T-helper 1 cell treated with Interleukin-12 subunit alpha and Interleukin-12 subunit beta and Interleukin-4 antibody, amounts not matched to agents 30 μg/mL and 1 μg/mL, for 36 hours (primary cell): ENCODE data around the gene MRPS34.
A peak's percentile ranks its signal among the peaks of the same experiment; 100 is the strongest.
"Not testable (repeated sequence)": the region's sequence is repeated elsewhere in the genome, so short reads cannot be mapped to it uniquely, and the experiment has no call there.

Experiments used
- H3K27ac Mint-ChIP-seq: one replicate; pipeline ENCODE4 v1.8.0; 2021; ENCODE audit warnings: mild to moderate bottlenecking, mixed read lengths
- H3K27me3 Mint-ChIP-seq: one replicate; pipeline ENCODE4 v1.8.0; 2021; ENCODE audit warnings: low read depth, mixed read lengths
- H3K36me3 Mint-ChIP-seq: one replicate; pipeline ENCODE4 v1.8.0; 2021; ENCODE audit warnings: low read depth, mixed read lengths
- H3K4me1 Mint-ChIP-seq: one replicate; pipeline ENCODE4 v1.8.0; 2021; ENCODE audit warnings: low read depth, mixed read lengths
- H3K4me3 Mint-ChIP-seq: one replicate; pipeline ENCODE4 v1.8.0; 2021; ENCODE audit warnings: mild to moderate bottlenecking, moderate library complexity, mixed read lengths
- H3K9me3 Mint-ChIP-seq: one replicate; pipeline ENCODE4 v1.8.0; 2021; ENCODE audit warnings: mixed read lengths

MRPS34 gene

DNA sequence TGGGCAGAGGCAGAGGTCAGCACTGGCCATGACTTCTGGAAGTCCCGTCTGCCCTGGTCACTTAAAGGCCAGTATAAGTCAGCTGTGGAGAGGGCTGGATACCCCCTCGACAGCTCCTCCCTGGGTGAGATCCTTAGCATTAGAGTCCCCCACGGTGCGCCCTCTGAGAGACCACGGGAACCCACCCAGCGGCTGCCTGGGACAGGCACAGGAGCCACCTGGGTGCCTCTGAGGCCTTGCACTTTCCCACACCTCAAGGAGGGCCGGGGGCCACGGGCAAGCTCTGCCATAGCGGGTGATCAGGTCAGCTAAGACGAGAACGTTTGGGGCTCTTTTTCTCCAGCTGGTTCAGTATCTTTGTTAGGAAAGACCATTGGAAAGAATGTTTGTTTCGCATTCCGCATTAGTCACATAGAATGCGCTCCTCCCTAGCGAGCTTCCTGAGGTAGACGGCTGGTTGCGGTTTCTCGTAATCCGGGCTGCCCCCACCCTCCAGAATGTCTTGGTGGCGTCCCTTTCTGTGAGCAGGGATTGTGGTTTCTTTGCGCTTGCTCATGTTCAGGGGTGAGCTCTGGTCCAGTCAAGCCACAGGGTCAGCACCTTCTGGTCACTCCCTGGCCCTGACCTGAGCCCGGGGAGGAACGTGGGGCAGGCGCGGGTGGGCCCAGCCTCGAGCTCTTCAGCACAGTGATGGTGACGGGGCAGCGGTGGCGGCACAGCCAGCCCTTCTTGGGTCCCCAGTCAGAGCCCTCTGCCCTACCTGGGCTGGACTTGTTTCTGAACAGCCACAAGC is 26.8 kb downstream of the MRPS34 start:
- peaks cover 4% of the 10 kb centered on the region for H3K36me3 Mint-ChIP-seq
- peaks cover 2% of the 10 kb centered on the region for H3K4me1 Mint-ChIP-seq

DNA sequence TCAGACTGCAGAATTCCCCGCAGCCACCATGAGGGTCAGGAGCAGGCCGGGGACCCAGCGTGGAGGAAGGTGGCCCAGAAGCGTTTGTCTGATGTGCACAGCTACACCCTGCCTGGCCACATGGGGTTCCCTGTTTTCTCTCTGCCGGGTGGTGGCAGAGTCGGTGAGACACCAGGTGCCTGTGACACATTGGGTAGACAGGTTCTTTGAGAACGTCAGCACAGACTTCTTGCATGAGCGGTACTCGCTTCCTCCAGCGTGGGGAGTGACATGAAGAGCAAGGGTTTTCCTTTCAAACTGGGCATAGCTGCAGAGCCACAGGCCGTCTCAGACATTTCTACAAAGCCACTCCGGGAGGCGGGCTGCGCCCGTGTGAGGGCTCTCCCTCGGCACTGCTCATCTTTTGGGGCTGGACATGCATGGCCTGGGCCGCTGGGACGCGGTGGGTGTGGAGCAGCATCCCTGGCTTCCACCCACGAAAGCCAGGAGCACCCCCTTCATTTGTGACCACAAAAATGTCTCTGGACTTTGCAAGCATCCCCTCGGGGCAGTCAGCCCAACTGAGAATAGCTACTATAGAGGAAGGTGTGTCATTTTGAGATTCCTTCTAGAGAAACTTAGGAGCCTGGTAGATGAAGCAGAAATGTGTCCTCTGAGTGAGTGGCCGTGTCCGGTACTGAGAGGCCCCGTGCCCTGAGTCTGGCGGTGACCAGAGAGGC is 27.6 kb downstream of the MRPS34 start:
- Mint-ChIP-seq H3K36me3 (peaks cover 6% of the 10 kb centered on the region), H3K27me3 (no peaks in the 10 kb centered on the region)

More for the DNA sequence above, 26.8 kb downstream of the MRPS34 start:
- Mint-ChIP-seq H3K4me3 (no peak overlapping the region), H3K27me3 (no peaks in the 10 kb centered on the region), H3K9me3 (no peaks in the 10 kb centered on the region), H3K27ac (no peak overlapping the region)

DNA sequence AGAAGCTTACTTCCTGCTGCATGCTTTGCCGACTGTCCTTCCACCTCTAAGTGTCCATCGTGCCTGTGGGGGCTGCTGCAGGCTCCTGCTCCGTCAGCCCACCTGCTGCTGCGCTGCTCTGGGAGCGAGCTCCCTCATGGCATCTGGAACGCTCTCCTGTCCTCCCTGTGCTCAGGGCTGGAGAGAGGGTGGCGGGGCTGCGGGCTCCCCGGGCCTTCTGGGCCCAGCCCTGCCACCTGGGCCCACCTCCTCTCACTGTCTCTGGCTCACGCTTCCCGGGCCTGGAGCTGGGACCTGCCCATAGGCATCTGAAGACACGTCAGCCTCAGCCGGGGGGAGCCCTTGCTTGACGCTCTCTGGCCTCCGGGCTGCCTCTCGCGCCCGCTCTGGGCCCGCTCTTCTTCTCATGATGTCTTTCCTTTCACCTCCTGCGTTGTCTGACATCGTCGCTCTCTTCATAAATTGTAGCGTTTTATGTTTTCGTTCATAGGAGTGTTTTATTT is 28.5 kb downstream of the MRPS34 start:
- Mint-ChIP-seq H3K36me3 (peaks cover 6% of the 10 kb centered on the region), H3K4me1 (peaks cover 2% of the 10 kb centered on the region), H3K27ac (peak overlapping the region; percentile 45), H3K9me3 (no peaks in the 10 kb centered on the region), H3K4me3 (no peak overlapping the region), H3K27me3 (no peaks in the 10 kb centered on the region)

More for the DNA sequence above, 27.6 kb downstream of the MRPS34 start:
- H3K4me1 Mint-ChIP-seq: peaks cover 2% of the 10 kb centered on the region
- no peak overlapping the region for H3K27ac Mint-ChIP-seq
- no peak overlapping the region for H3K4me3 Mint-ChIP-seq
- H3K9me3 Mint-ChIP-seq: no peaks in the 10 kb centered on the region

DNA sequence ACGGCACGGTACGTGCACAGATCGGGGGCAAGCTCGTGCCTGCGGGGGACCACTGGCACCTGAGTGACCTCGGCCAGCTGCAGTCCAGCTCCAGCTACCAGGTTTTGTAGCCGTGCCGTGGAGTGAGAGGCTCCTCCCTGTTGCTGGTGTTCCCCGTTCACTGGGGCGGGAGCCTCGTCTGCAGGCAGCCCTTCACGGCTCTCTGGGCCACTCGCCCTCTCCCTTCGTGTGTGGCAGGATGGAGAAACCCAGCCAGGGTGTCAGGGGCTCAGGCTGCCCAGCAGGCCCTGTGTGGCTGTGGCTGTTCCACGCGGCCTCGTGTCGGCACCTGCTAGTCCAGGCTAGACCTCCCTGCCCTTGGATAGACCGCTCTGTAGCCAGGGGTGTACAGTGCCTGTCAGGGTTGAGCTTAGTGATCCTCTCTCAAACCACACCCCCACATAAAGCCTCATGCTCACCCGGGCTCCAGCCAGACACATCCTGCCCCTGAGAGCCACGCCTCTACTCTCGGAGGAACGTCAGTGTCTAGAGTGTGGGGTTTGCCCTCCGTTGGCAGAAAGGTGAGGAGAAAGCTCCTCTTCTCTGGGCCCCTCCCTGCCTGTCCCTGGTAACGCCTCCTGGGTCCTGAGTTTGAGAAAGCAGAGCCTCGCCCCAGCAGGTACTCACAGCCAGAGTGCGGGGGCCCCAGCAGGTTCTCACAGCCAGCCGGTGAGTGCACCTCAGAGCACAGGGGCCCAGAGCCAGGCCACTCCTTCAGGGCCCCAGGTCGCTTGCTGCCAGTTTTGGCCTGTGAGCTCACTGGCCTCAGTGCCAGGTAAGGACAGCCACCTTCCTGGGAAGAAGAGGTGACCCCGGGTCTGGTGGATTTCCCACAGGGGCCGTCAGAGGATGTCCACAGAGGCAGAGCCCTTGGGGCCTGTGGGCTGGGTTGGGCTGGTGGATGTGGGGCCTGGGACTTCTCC is 29.3 kb downstream of the MRPS34 start:
- H3K27me3 Mint-ChIP-seq: no peaks in the 10 kb centered on the region
- H3K36me3 Mint-ChIP-seq: peaks cover 6% of the 10 kb centered on the region
- H3K4me1 Mint-ChIP-seq: peaks cover 2% of the 10 kb centered on the region
- H3K9me3 Mint-ChIP-seq: no peaks in the 10 kb centered on the region
- H3K4me3 Mint-ChIP-seq: no peak overlapping the region
- no peak overlapping the region for H3K27ac Mint-ChIP-seq

DNA sequence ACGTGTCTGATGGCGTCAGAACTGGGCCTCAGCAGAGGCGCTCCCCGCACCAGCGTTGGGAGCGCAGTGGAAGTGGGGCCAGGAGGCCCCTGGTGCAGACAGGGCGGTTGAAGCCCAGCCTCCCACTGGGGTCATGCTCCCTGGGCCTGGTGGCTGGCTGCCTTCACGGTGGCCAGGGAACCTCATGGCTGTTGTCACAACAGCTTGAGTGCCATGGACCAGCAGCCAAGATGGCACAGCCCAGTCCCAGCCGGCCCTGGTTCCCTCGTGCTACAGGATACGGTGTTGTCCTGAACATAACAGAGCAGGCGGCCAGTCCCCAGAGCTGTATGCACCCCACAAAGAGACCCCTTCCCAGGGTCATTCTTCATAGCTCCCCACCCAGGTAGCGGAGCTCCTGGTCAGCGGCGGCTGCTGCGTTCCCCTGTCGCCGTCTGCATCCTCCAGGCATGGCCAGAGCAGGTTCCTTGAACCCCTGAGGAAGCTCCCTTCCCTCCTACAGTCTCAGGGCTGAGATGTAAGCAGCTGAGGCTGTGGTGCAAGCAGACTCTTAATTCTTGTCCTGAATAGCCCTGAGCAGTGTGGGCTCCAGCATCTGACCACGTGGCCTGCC is 31.3 kb downstream of the MRPS34 start:
- Mint-ChIP-seq H3K36me3 (peaks cover 6% of the 10 kb centered on the region), H3K4me1 (peaks cover 2% of the 10 kb centered on the region), H3K27ac (no peak overlapping the region), H3K9me3 (no peaks in the 10 kb centered on the region), H3K4me3 (no peak overlapping the region), H3K27me3 (no peaks in the 10 kb centered on the region)

DNA sequence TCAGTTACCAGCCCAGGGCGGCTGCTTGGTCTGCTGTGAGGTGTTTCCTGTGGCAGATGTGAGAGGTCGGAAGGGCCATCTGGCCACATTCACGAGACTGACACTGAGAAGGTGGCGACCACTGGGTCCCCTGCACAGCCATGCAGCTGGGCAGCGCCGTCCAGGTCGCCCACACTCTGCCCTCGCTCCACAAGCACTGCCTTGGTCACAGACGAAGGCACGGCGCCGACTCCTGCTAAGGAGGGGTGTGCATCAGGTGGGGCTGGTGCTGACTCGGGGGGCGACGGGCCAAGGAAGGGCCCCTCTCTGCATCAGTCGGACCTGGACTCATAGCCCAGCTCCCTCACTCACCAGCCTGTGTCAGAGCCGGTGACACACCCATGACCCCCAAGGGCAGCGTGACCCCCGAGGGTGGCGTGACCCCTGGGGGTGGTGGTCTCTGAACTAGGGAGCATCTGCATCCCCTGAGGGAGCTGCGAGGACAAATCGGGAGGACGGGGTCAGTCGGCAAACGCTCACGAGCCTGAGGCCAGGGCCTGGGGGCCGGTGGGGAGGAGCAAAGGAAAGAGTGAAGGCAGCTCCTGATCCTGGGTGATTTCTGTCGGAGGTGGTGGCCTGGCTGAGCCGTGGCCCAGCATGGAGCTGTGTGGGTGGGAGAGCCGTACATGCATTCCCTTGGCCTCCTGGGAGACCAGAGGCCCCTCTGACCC is 32.0 kb downstream of the MRPS34 start:
- Mint-ChIP-seq H3K4me1 (peaks cover 2% of the 10 kb centered on the region), H3K36me3 (peaks cover 6% of the 10 kb centered on the region), H3K9me3 (no peaks in the 10 kb centered on the region), H3K4me3 (no peak overlapping the region), H3K27ac (no peak overlapping the region), H3K27me3 (no peaks in the 10 kb centered on the region)

DNA sequence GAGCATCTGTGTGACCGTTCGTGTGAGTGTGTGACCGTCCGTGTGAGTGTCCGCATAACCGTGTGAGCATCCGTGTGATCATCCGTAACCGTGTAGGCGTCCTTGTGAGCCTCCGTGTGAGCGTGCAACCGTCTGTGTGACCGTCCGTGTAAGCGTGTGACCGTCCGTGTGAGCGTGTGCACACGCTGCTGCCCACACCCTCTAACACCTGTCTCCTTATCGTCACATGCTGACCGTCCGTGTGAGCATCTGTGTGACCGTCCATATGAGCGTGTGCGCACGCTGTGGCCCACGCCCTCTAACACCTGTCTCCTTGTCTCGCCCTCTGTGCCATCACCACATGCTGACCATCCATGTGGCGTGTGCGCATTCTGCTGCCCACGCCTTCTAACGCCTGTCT is 32.7 kb downstream of the MRPS34 start:
- Mint-ChIP-seq H3K4me3 (no peak overlapping the region), H3K4me1 (peaks cover 2% of the 10 kb centered on the region), H3K9me3 (no peaks in the 10 kb centered on the region), H3K27ac (no peak overlapping the region), H3K27me3 (no peaks in the 10 kb centered on the region), H3K36me3 (peaks cover 6% of the 10 kb centered on the region)

DNA sequence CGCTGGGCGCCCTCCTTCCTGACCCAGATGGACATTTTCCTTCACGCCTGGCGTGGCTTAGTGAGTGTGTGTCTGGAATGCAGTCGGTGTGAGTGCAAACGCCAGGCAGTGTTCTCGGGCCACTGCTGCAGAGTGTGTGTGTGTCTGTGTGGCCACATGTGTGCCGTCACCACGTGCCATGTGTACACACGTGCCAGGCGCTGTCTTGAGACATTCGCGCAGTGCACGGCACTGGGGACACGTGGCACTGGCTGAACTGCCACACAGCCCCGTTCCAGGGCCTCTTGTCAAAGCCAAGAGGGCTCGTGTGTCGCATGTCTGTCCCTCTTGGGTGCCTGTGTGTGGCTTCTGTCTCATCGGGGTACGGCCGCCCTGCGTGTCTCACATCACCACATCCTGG is 38.1 kb downstream of the MRPS34 start:
- no peaks in the 10 kb centered on the region for H3K4me1 Mint-ChIP-seq
- H3K27me3 Mint-ChIP-seq: no peaks in the 10 kb centered on the region
- H3K4me3 Mint-ChIP-seq: no peak overlapping the region
- H3K36me3 Mint-ChIP-seq: peaks cover 12% of the 10 kb centered on the region
- no peaks in the 10 kb centered on the region for H3K9me3 Mint-ChIP-seq
- H3K27ac Mint-ChIP-seq: no peak overlapping the region

DNA sequence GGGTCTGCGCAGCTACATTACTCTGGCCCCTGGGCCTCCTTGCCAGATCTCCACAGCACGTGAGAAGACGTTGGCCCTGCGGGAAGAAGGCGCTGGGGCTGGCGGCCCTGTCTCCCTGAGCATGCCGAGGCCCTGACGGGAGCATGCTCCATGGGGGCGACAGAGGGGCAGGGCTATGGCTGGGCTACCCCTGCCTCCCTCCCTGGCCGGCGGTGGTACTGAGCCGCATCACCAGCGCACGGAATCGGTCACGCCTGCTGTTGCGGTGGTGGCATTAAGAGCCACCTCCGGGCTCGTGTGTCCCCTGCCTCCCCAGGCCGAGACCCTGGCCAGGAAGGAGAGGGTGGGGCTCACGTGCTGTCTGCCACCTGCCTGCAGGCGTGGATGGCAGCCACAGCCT is 38.8 kb downstream of the MRPS34 start:
- Mint-ChIP-seq H3K36me3 (peaks cover 12% of the 10 kb centered on the region), H3K27ac (no peak overlapping the region), H3K4me1 (no peaks in the 10 kb centered on the region), H3K27me3 (no peaks in the 10 kb centered on the region), H3K9me3 (no peaks in the 10 kb centered on the region), H3K4me3 (no peak overlapping the region)

DNA sequence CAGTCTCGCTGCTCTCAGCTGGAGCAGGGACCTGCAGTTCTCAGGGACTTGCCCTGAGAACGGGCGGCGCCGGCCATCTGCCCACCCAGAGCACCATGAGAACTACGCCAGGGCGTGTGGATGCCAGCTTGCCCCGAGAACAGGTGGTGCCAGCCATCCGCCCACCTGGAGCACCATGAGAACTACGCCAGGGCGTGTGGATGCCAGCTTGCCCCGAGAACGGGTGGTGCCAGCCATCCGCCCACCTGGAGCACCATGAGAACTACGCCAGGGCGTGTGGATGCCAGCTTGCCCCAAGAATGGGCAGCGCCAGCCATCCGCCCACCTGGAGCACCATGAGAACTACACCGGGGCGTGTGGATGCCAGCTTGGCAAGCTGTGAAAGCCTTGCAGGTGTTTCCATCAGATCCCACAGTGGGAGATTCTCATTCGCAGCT is 40.4 kb downstream of the MRPS34 start:
- H3K9me3 Mint-ChIP-seq, H3K27ac Mint-ChIP-seq, H3K4me1 Mint-ChIP-seq, H3K27me3 Mint-ChIP-seq, H3K4me3 Mint-ChIP-seq: not testable (repeated sequence)
- H3K36me3 Mint-ChIP-seq: peaks cover 16% of the 10 kb centered on the region

DNA sequence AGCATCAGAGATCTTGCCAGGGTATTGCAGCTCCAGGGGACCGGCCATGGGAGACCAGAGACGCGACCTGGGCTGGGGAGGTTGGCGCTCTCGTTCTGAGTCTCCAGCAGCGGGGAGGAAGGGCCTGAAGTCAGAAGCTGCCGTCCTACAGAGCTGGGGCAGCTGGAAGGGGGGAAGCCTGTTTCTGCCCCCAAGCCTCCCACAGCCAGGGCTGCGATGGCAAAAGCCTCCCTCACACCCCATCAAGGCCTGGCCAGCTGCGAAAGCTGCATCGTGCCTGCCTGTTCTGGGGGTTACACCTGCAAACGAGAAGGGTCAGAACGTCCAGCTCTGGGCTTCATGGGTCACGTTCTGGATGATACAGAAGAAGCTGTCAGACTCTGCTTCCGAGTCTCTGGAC is 40.9 kb downstream of the MRPS34 start:
- no peak overlapping the region for H3K4me3 Mint-ChIP-seq
- H3K4me1 Mint-ChIP-seq: no peaks in the 10 kb centered on the region
- H3K27me3 Mint-ChIP-seq: no peaks in the 10 kb centered on the region
- H3K9me3 Mint-ChIP-seq: no peaks in the 10 kb centered on the region
- H3K36me3 Mint-ChIP-seq: peaks cover 21% of the 10 kb centered on the region
- no peak overlapping the region for H3K27ac Mint-ChIP-seq

DNA sequence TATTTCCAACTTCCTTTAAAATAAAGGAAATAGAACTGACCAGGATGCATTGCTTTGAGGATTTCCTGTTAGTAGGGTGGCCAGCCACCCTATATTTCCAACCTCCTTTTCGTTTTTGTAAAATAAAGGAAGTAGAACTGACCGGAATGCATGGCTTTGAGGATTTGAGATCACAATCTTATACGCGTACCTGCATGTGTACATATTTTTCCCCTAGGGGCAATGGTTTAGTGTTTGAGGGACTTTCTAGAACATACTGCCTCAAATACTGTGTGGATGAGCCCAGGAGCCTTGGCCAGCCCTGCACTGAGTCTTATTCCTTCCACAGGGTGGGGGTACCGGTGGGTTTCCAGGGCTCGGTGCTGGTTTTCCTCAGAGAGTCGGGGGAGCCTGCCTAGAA is 41.3 kb downstream of the MRPS34 start:
- H3K4me1 Mint-ChIP-seq: no peaks in the 10 kb centered on the region
- no peak overlapping the region for H3K27ac Mint-ChIP-seq
- no peaks in the 10 kb centered on the region for H3K9me3 Mint-ChIP-seq
- H3K36me3 Mint-ChIP-seq: peaks cover 24% of the 10 kb centered on the region
- H3K27me3 Mint-ChIP-seq: no peaks in the 10 kb centered on the region
- no peak overlapping the region for H3K4me3 Mint-ChIP-seq

DNA sequence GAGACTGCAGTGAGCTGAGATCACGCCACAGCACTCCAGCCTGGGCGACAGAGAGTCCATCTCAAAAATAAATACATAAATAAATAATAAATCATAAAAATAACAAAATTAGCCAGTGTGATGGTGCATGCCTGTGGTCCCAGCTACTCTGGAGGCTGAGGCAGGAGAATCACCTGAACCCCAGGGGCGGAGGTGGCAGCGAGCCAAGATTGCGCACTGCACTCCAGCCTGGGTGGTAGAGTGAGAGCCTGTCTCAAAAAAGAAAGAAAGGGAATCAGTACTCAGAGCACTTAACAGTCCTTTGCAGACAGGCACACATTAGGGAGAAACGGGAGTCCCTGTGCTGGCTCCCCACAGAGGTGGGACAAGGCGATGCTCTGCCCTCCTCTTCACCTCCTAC is 41.9 kb downstream of the MRPS34 start:
- Mint-ChIP-seq H3K27ac (no peak overlapping the region), H3K4me1 (no peaks in the 10 kb centered on the region), H3K4me3 (no peak overlapping the region), H3K27me3 (no peaks in the 10 kb centered on the region), H3K36me3 (peaks cover 24% of the 10 kb centered on the region), H3K9me3 (no peaks in the 10 kb centered on the region)
